PC-9 (cell line): Measurements from ENCODE around the gene PCP4. TPM values are rescaled to one million over a fixed set of nuclear protein-coding genes. Genes with fewer than 3 reads are reported as not detected.

Experiments used
- BruUV-seq: library from RNA; stranded (reverse); fragments of 400-500 nt; replicated peaks from 2 replicates; lab custom pipeline; 2021; lab: Mats Ljungman, UMichigan
- CTCF ChIA-PET: fragments of 300-600 bp; sonication (Branson Sonifier 250); formaldehyde crosslinking; loops from one replicate; lab custom pipeline; 2022; ENCODE audit warnings: antibody characterized with exemption; lab: Charles Lee
- POLR2A ChIA-PET: fragments of 300-600 bp; sonication (Branson Sonifier 250); formaldehyde crosslinking; loops from one replicate; lab custom pipeline; 2022; ENCODE audit warnings: antibody characterized with exemption; ENCODE audit not compliant: unreplicated experiment; lab: Charles Lee
- DNase-seq, 2 experiments: peaks; one replicate each; pipeline versions ENCODE4 v3.0.0 to v3.0.0-alpha.2; 2015 to 2022; ENCODE audit warnings: mixed read lengths in 1 of 2
- H2AFZ ChIP-seq: fragments of 200-600 bp; sonication (generic); 2 replicates; pipeline ENCODE4 v1.8.1; 2017; ENCODE audit warnings: antibody characterized with exemption
- H3F3A ChIP-seq: fragments of 200-600 bp; sonication (generic); 2 replicates; pipeline ENCODE4 v1.8.1; 2017; ENCODE audit warnings: antibody characterized with exemption, mild to moderate bottlenecking, low read depth; ENCODE audit not compliant: insufficient read depth
- H3K27ac ChIP-seq: fragments of 200-600 bp; sonication (generic); 2 replicates; pipeline ENCODE4 v1.6.1; 2016; ENCODE audit warnings: mixed run types
- H3K27me3 ChIP-seq: fragments of 200-600 bp; sonication (generic); 2 replicates; pipeline ENCODE4 v1.6.1; 2016; ENCODE audit warnings: low read depth, mixed run types; ENCODE audit not compliant: insufficient read depth
- H3K36me3 ChIP-seq: fragments of 200-600 bp; sonication (generic); 2 replicates; pipeline ENCODE4 v1.6.1; 2016; ENCODE audit warnings: low read depth, mixed run types
- H3K4me1 ChIP-seq: fragments of 200-600 bp; sonication (generic); replicated peaks from 2 replicates; pipeline ENCODE4 v1.6.1; 2016; ENCODE audit warnings: mixed run types; ENCODE audit not compliant: insufficient read depth
- H3K4me2 ChIP-seq: fragments of 200-600 bp; sonication (generic); 2 replicates; pipeline ENCODE4 v1.6.1; 2017; ENCODE audit warnings: mixed run types
- H3K4me3 ChIP-seq: fragments of 200-600 bp; sonication (generic); 2 replicates; pipeline ENCODE4 v1.6.1; 2016; ENCODE audit warnings: mixed run types
- H3K79me2 ChIP-seq: fragments of 200-600 bp; sonication (generic); 2 replicates; pipeline ENCODE4 v1.6.1; 2017; ENCODE audit warnings: low read depth, mixed run types
- H3K9me2 ChIP-seq: fragments of 200-600 bp; sonication (generic); 2 replicates; pipeline ENCODE4 v1.8.1; 2017; ENCODE audit warnings: mild to moderate bottlenecking; ENCODE audit not compliant: insufficient read depth
- H3K9me3 ChIP-seq: fragments of 200-600 bp; sonication (generic); 2 replicates; pipeline ENCODE4 v1.8.1; 2016; ENCODE audit warnings: low read depth; ENCODE audit not compliant: insufficient read depth
- H4K20me1 ChIP-seq: fragments of 200-600 bp; sonication (generic); 2 replicates; pipeline ENCODE4 v1.8.1; 2017; ENCODE audit not compliant: insufficient read depth
- CTCF ChIP-seq: fragments of 200-600 bp; sonication (generic); conservative IDR thresholded peaks from 2 replicates; pipeline ENCODE4 v1.6.1; 2017; ENCODE audit warnings: mixed run types, antibody characterized with exemption, mild to moderate bottlenecking, moderate library complexity
- EZH2 ChIP-seq: fragments of 200-600 bp; sonication (generic); IDR thresholded peaks from 2 replicates; pipeline ENCODE4 v1.8.0; 2017; ENCODE audit warnings: antibody characterized with exemption, low read depth
- intact Hi-C: fragments of 100-400 bp; cut with micrococcal nuclease; formaldehyde crosslinking; loops from one replicate; pipeline ENCODE4 v1.10.0; 2022; ENCODE audit not compliant: unreplicated experiment
- total RNA-seq: library from RNA; stranded (reverse); gene quantifications from 2 replicates; pipeline ENCODE4 v1.2.3, GENCODE V29; 2021

PCP4 gene
- total RNA-seq, 1 experiment from 2014 or later: not detected

DNA sequence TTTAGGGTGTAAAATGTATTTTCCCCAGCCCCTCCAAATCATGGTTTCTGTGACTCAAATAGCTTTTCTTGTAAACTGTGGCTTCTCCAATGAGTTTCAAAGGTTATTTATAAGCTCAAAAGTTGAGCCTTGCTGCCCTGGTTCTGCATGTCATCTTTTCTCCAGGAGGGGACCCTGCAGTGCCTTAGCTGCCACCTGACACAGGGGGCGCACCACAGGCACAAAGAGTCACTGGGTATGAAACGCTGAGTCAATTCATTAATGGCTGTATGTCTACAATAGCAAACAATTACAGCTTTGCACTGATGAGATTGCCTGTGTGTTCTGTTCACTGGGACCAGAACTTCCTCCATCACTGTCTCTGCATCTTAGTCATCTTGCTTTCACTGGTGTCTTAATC lies 100.8 kb downstream of the PCP4 start:
- TF ChIP-seq EZH2: no peak
- no peak for TF ChIP-seq CTCF
- ChIA-PET CTCF (no interaction called here), POLR2A (no interaction called here)
- H3K9me2 ChIP-seq: no peaks in the 10 kb centered on the region
- H3K79me2 ChIP-seq: no peaks in the 10 kb centered on the region
- H3K4me2 ChIP-seq: no peak overlapping the region
- H2AFZ ChIP-seq: no peak overlapping the region
- DNase-seq: no peak
- intact Hi-C loops: no loop called here
- no TSS peak for BruUV-seq
- H3K27ac ChIP-seq: no peak overlapping the region
- H3K27me3 ChIP-seq: no peaks in the 10 kb centered on the region
- no peaks in the 10 kb centered on the region for H3K9me3 ChIP-seq
- no peaks in the 10 kb centered on the region for H3K36me3 ChIP-seq
- H4K20me1 ChIP-seq: no peaks in the 10 kb centered on the region
- no peak overlapping the region for H3K4me3 ChIP-seq
- H3K4me1 ChIP-seq: no peaks in the 10 kb centered on the region
- no peaks in the 10 kb centered on the region for H3F3A ChIP-seq

- Histone ChIP-seq H3K9me3 (no peaks in the 10 kb centered on the region), H4K20me1 (no peaks in the 10 kb centered on the region), H3K4me2 (no peak overlapping the region), H3K27me3 (no peaks in the 10 kb centered on the region), H3K27ac (no peak overlapping the region), H3K4me1 (no peaks in the 10 kb centered on the region), H3F3A (no peaks in the 10 kb centered on the region), H3K4me3 (no peak overlapping the region), H3K9me2 (no peaks in the 10 kb centered on the region), H3K79me2 (no peaks in the 10 kb centered on the region), H3K36me3 (no peaks in the 10 kb centered on the region), H2AFZ (no peak overlapping the region)
- POLR2A ChIA-PET: no interaction called here
- intact Hi-C loops: no loop called here
- CTCF ChIA-PET: no interaction called here
- TF ChIP-seq EZH2: no peak
- no peak for TF ChIP-seq CTCF
- no TSS peak for BruUV-seq
- DNase-seq: no peak
These were observed 102.6 kb downstream of the PCP4 start for GRCh38 chr21:39969691-39970364.

- Histone ChIP-seq H3K4me2 (no peak overlapping the region), H3F3A (no peaks in the 10 kb centered on the region), H4K20me1 (no peaks in the 10 kb centered on the region), H3K79me2 (no peaks in the 10 kb centered on the region), H3K36me3 (no peaks in the 10 kb centered on the region), H2AFZ (no peak overlapping the region), H3K9me2 (no peaks in the 10 kb centered on the region), H3K9me3 (no peaks in the 10 kb centered on the region), H3K27me3 (no peaks in the 10 kb centered on the region), H3K27ac (no peak overlapping the region), H3K4me1 (no peaks in the 10 kb centered on the region), H3K4me3 (no peak overlapping the region)
- TF ChIP-seq EZH2 (no peak), CTCF (no peak)
- intact Hi-C loops: no loop called here
- CTCF ChIA-PET: no interaction called here
- DNase-seq: no peak
- no TSS peak for BruUV-seq
- POLR2A ChIA-PET: no interaction called here
These were observed 104.7 kb downstream of the PCP4 start for GRCh38 chr21:39971956-39972355.
